HepG2 (cell line): ENCODE measurements around the gene POLDIP3. TPM values are rescaled to one million over a fixed set of nuclear protein-coding genes. Genes with fewer than 3 reads are reported as not detected.

ENCODE experiments used
- ATAC-seq: fragments of 200-7000 bp; cut with Tn5 transposase; 3 replicates; pipeline ENCODE4 v1.9.1; 2020; ENCODE audit warnings: mild to moderate bottlenecking, moderate library complexity
- BruUV-seq: library from RNA; stranded (reverse); fragments of 400-500 nt; replicated peaks from 2 replicates; lab custom pipeline; 2021; lab: Mats Ljungman, UMichigan
- CTCF ChIA-PET: fragments of 300-600 bp; formaldehyde crosslinking; extraction: SDS; loops from one replicate; lab custom pipeline; 2021; ENCODE audit warnings: low total read pairs, inconsistent platforms, low intra/inter-chr PET ratio; lab: Yijun Ruan, JAX
- POLR2A ChIA-PET: fragments of 350-600 bp; sonication (Branson Sonifier 250); formaldehyde crosslinking; loops from one replicate; lab custom pipeline; 2020; ENCODE audit warnings: antibody characterized with exemption, inconsistent platforms; lab: Yijun Ruan, JAX
- DNase-seq: peaks from one replicate; pipeline ENCODE4 v3.0.0-alpha.2; 2015; ENCODE audit warnings: low spot score
- FAIRE-seq: peaks from 3 replicates; lab custom pipeline; 2011; peaks lifted over from hg19 to GRCh38; lab: Jason Lieb, UNC
- H2AFZ ChIP-seq: one replicate; pipeline ENCODE4 v1.6.1; 2011; ENCODE audit warnings: low read length, inconsistent platforms
- H3K27ac ChIP-seq: fragments of 300-600 bp; 3 replicates; pipeline ENCODE4 v1.8.0; 2011; ENCODE audit warnings: mixed run types, mild to moderate bottlenecking, mixed read lengths, low read length, inconsistent platforms; ENCODE audit not compliant: insufficient read depth; ENCODE audit errors: extremely low read length
- H3K27me3 ChIP-seq, 2 experiments: fragments of 200-600 bp in 1 of 2; 2 replicates in 1 of 2; 3 replicates in 1 of 2; pipeline versions ENCODE4 v1.6.0 to v1.8.0; 2011; ENCODE audit warnings: low read length in 2 of 2, mild to moderate bottlenecking in 2 of 2, moderate library complexity in 2 of 2, inconsistent platforms in 1 of 2; ENCODE audit not compliant: insufficient read depth in 2 of 2, control insufficient read depth in 1 of 2
- H3K36me3 ChIP-seq, 2 experiments: fragments of 200-600 bp in 1 of 2; replicated peaks in 1 of 2; 2 replicates in 1 of 2; 3 replicates in 1 of 2; pipeline versions ENCODE4 v1.5.1 to v1.8.0; 2011; ENCODE audit warnings: low read length in 2 of 2, inconsistent platforms in 1 of 2; ENCODE audit not compliant: insufficient read depth in 2 of 2, control insufficient read depth in 1 of 2
- H3K4me1 ChIP-seq: 2 replicates; pipeline ENCODE4 v1.5.1; 2012; ENCODE audit warnings: low read length, inconsistent platforms; ENCODE audit not compliant: insufficient read depth
- H3K4me2 ChIP-seq: 2 replicates; pipeline ENCODE4 v1.6.0; 2011; ENCODE audit warnings: low read depth, low read length, inconsistent platforms
- H3K4me3 ChIP-seq, 3 experiments: fragments of 200-600 bp in 1 of 3; sonication (generic), shearing (Covaris generic) in 1 of 3; replicated peaks in 1 of 3; 2 replicates each; pipeline ENCODE4 v1.5.1; 2011 to 2016; ENCODE audit warnings: low read length in 3 of 3, inconsistent platforms in 2 of 3, low read depth in 2 of 3, mild to moderate bottlenecking in 2 of 3, control low read depth in 1 of 3, mixed read lengths in 1 of 3; ENCODE audit not compliant: insufficient read depth in 1 of 3
- H3K79me2 ChIP-seq: one replicate; pipeline ENCODE4 v1.6.1; 2011; ENCODE audit warnings: low read length, inconsistent platforms; ENCODE audit not compliant: insufficient read depth
- H3K9ac ChIP-seq: 2 replicates; pipeline ENCODE4 v1.6.0; 2011; ENCODE audit warnings: mild to moderate bottlenecking, low read depth, low read length, inconsistent platforms; ENCODE audit not compliant: insufficient read depth
- H3K9me3 ChIP-seq: 2 replicates; pipeline ENCODE4 v1.5.1; 2012; ENCODE audit warnings: mild to moderate bottlenecking, low read length
- H4K20me1 ChIP-seq: 2 replicates; pipeline ENCODE4 v1.6.0; 2011; ENCODE audit warnings: inconsistent platforms, mild to moderate bottlenecking, low read length, moderate library complexity; ENCODE audit not compliant: insufficient read depth
- ASH2L ChIP-seq: fragments of 300-600, 200-600 bp; sonication (generic); IDR thresholded peaks from 2 replicates; pipeline ENCODE4 v1.7.0; 2017; ENCODE audit warnings: low read depth, mild to moderate bottlenecking, moderate library complexity, mixed read lengths, low read length; ENCODE audit not compliant: insufficient read length
- BCL6 ChIP-seq: IDR thresholded peaks from 2 replicates; pipeline ENCODE4 v1.6.1; 2016; ENCODE audit warnings: missing genetic modification reagents, missing compliant biosample characterization
- ERF ChIP-seq: IDR thresholded peaks from 2 replicates; pipeline ENCODE4 v1.6.1; 2018; ENCODE audit warnings: missing biosample characterization, missing genetic modification reagents
- GFI1 ChIP-seq: sonication (generic); formaldehyde crosslinking; IDR thresholded peaks from 2 replicates; pipeline ENCODE4 v1.5.0; 2020; ENCODE audit warnings: missing genetic modification reagents, mild to moderate bottlenecking, borderline replicate concordance
- HNRNPL ChIP-seq: fragments of 200-400 bp; formaldehyde crosslinking; IDR thresholded peaks from 2 replicates; pipeline ENCODE4 v1.6.1; 2017; ENCODE audit warnings: mild to moderate bottlenecking, low read depth, low read length
- IRF2 ChIP-seq: IDR thresholded peaks from 2 replicates; pipeline ENCODE4 v1.6.1; 2018; ENCODE audit warnings: missing genetic modification reagents, missing compliant biosample characterization
- MED1 ChIP-seq: sonication (generic); formaldehyde crosslinking; IDR thresholded peaks from 2 replicates; pipeline ENCODE4 v1.4.0; 2020; ENCODE audit warnings: missing genetic modification reagents
- MED8 ChIP-seq: sonication (generic); formaldehyde crosslinking; IDR thresholded peaks from 2 replicates; pipeline ENCODE4 v1.8.1; 2023; ENCODE audit warnings: mild to moderate bottlenecking, missing genetic modification reagents; ENCODE audit not compliant: insufficient replicate concordance
- SP4 ChIP-seq: sonication (generic); formaldehyde crosslinking; IDR thresholded peaks from 2 replicates; pipeline ENCODE4 v1.8.1; 2023; ENCODE audit warnings: mild to moderate bottlenecking, missing genetic modification reagents
- SRSF4 ChIP-seq: fragments of 200-400 bp; formaldehyde crosslinking; IDR thresholded peaks from one replicate; pipeline ENCODE4 v1.6.1; 2018; ENCODE audit warnings: mild to moderate bottlenecking, low read depth, low read length, moderate library complexity; ENCODE audit not compliant: poor library complexity, severe bottlenecking
- SYNCRIP ChIP-seq: fragments of 200-400 bp; formaldehyde crosslinking; IDR thresholded peaks from 2 replicates; pipeline ENCODE4 v1.6.1; 2018; ENCODE audit warnings: mild to moderate bottlenecking, low read depth, low read length; ENCODE audit not compliant: insufficient read depth
- TCF12 ChIP-seq, 2 experiments: fragments of 450-650 bp in 1 of 2; sonication (generic) in 1 of 2; formaldehyde crosslinking in 1 of 2; IDR thresholded peaks; 2 replicates each; pipeline versions ENCODE4 v1.6.1 to v1.8.0; 2017 to 2022; ENCODE audit warnings: antibody characterized with exemption in 1 of 2, mild to moderate bottlenecking in 1 of 2, missing genetic modification reagents in 1 of 2, moderate library complexity in 1 of 2
- THAP11 ChIP-seq: IDR thresholded peaks from 2 replicates; pipeline ENCODE4 v1.6.1; 2016; ENCODE audit warnings: missing biosample characterization, missing genetic modification reagents
- ZC3H13 ChIP-seq: sonication (generic); formaldehyde crosslinking; IDR thresholded peaks from 2 replicates; pipeline ENCODE4 v1.8.1; 2023; ENCODE audit warnings: mild to moderate bottlenecking, missing genetic modification reagents, moderate library complexity
- ZFP36L1 ChIP-seq: sonication (generic); formaldehyde crosslinking; IDR thresholded peaks from 2 replicates; pipeline ENCODE4 v1.8.0; 2022; ENCODE audit warnings: mild to moderate bottlenecking, missing genetic modification reagents, moderate library complexity
- ZNF572 ChIP-seq: sonication (generic); formaldehyde crosslinking; IDR thresholded peaks from 2 replicates; pipeline ENCODE4 v1.5.1; 2020; ENCODE audit warnings: mild to moderate bottlenecking, missing genetic modification reagents
- WGBS: methylation state at CpG from one replicate; pipeline ENCODE4 v1.1.6; 2017; ENCODE audit warnings: low lambda C conversion rate; 5-methylcytosine and 5-hydroxymethylcytosine counted together
- in situ Hi-C: cut with HindIII; loops from 2 replicates; pipeline ENCODE4 v1.10.0; 2017; ENCODE audit warnings: low pct_unique_long_range_greater_than_20kb; ENCODE audit not compliant: extremely low pct_ligation_motif_present
- intact Hi-C: fragments of 100-400 bp; cut with micrococcal nuclease; formaldehyde crosslinking; loops from one replicate; pipeline ENCODE4 v1.10.0; 2022; ENCODE audit not compliant: unreplicated experiment
- polyA plus RNA-seq, 8 experiments: library from polyadenylated mRNA; depleted of rRNA in 3 of 8; stranded (reverse) in 7 of 8; unstranded in 1 of 8; fragments of >200 nt; fragmentation: Illumina TruSeq in 4 of 8; extraction: Trizol in 4 of 8; gene quantifications; 2 replicates each; pipeline versions ENCODE4 v1.2.1 to v1.2.3, GENCODE V29; 2011 to 2016; ENCODE audit warnings: low read depth in 4 of 8, missing spikeins in 1 of 8, mixed read lengths in 1 of 8; ENCODE audit not compliant: insufficient read depth in 1 of 8
- total RNA-seq, 5 experiments: library from RNA; depleted of rRNA; stranded (reverse); fragments of >200 nt; fragmentation: Illumina TruSeq; extraction: Trizol; gene quantifications; 2 replicates each; pipeline ENCODE4 v1.2.3, GENCODE V29; 2016; ENCODE audit warnings: low read depth in 1 of 5
- TF ChIP-seq, protein P1 (sequence below): sonication (generic); formaldehyde crosslinking; IDR thresholded peaks from 2 replicates; pipeline ENCODE4 v1.5.1; 2020; ENCODE audit warnings: mild to moderate bottlenecking, missing genetic modification reagents, moderate library complexity

The POLDIP3 gene
- total and polyA plus RNA-seq, 2 of the 13 experiments (the other 11 are each of a cell fraction or from before 2014, with no cell fraction given), result 45.8 to 47.4 TPM

DNA sequence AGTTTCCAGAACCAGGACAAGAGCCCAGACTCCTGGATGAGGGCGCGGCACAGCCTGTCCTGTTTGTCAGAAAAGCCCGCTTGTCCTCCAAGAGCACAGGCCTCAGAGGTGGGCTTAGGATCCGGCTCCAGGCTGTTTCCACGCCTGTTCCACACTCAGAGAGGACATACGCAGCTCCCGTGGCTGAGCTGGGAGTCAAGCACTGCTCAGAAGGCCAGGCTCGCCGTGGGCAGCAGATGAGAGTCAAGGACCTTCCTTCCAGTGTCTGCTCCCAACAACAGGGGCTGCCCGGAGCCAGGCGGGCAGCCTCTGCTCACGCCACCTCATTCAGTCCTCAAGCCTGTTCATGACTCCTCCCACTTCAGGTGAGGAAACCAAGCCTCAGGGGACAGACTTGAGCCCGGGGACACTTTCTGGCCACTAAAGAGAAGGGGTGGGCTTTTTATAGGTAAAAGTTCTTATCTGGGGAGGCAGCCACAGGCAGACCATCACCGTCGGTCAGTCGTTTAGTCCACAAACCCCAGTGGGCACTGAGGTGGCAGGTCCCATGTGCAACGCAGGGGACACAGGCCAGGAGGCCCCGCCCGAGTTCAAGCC is 30.8 kb upstream of the POLDIP3 start (continued):
- TF ChIP-seq SRSF4 (no peak), THAP11 (0 out of 2 replicates have a peak, but pooled peaks have one; percentile 6), ZFP36L1 (no peak)

DNA sequence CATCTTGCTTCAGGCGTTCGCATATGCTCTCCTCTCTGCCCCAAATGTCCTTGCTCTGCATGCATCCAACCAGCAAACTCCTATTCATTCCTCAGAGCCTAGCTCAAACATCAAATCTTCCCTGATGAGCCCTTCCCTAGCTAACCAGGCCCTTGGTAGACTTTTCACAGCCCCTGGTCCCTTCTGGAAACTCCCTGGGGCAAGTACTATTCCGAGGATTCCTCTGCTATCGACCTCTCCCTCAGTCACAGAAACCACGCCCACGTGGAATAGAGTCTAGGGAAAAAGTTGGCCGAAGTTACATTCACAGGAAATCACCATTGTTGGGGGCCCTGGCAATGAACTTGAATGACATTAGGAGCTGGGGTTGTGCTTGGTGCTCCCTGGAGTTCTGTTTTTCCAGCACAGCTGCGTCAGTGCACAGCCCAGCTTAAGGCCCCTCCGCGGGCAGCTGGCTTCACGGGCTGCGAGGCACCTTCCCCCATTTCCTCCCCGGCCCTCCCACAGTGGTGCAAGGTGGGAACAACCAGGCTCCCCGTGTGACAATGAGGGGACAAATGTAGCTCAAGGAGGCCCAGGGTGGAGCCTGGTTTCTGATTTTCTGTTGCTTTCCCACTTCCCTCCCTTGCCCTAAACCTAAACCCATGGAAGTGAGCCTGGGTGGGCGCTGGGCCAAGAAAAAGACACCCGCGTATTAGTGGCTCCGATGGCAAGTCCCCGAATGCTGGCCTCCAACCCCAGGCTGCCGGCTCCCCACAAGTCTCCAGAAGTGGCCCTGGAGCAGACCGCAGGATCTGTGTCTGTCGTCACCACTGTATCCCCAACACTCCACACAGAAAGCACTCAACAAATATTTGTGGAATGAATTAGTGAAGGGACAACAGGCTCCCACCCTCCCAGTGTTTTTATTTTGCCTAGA is 30.0 kb upstream of the POLDIP3 start:
- Histone ChIP-seq H4K20me1 (peaks cover 14% of the 10 kb centered on the region; the same call in 1 of the 2 replicates), H3K4me1 (peaks cover 89% of the 10 kb centered on the region), H3K27me3 (no peaks in the 10 kb centered on the region; a peak in 1 of 5 replicates), H3K9me3 (no peaks in the 10 kb centered on the region), H3K4me2 (peak overlapping the region; percentile 96), H3K9ac (peak overlapping the region; percentile 98), H3K79me2 (peaks cover 80% of the 10 kb centered on the region), H3K4me3 (peak overlapping the region; percentile 11 to 100 (median 18); a peak in 3 of 6 replicates), H3K27ac (peak overlapping the region; percentile 88), H2AFZ (no peak overlapping the region), H3K36me3 (no peaks in the 10 kb centered on the region; a peak in 2 of 5 replicates)
- CTCF ChIA-PET, result no interaction called here
- WGBS, result 43% methylated on average over 13 of the region's 22 CpGs
- in situ Hi-C loops (no loop called here), intact Hi-C loops (loop anchor here (10.0 kb wide), 2 partner anchors 160 to 210 kb away; partner anchors contain the start of gene ARFGAP3)
- no peak for FAIRE-seq
- DNase-seq, result no peak
- BruUV-seq, result no TSS peak
- POLR2A ChIA-PET, result interaction anchor here (0.7 to 4.9 kb wide), 3 partner anchors 14 to 30 kb away, joined by 3 to 54 read pairs (median 20); partner anchors contain the start of gene POLDIP3
- ATAC-seq, result no peak
- 0 out of 2 replicates have a peak, but pooled peaks have one; percentile 15 for TF ChIP-seq ERF (CRISPR knock-in tag)
- TF ChIP-seq MED8, result peak; percentile 34
- TF ChIP-seq MED1 (CRISPR knock-in tag), result peak; percentile 60
- TF ChIP-seq SYNCRIP, result no peak
- peak; percentile 69 for TF ChIP-seq BCL6
- peak; percentile 30 for TF ChIP-seq ASH2L
- peak; percentile 57; the same call in 1 of the 2 replicates for TF ChIP-seq ZNF572 (CRISPR knock-in tag)
- no peak for TF ChIP-seq TCF12 (IDR thresholded peaks at IDR 0.05)
- TF ChIP-seq TCF12 (CRISPR knock-in tag; IDR thresholded peaks at IDR 0.05), result 0 out of 2 replicates have a peak, but pooled peaks have one; percentile 50
- peak; percentile 55; the same call in 1 of the 2 replicates for TF ChIP-seq SP4 (CRISPR knock-in tag)
- 0 out of 2 replicates have a peak, but pooled peaks have one; percentile 39 for TF ChIP-seq GFI1 (CRISPR knock-in tag)
- peak; percentile 41; the same call in 1 of the 2 replicates for TF ChIP-seq IRF2 (CRISPR knock-in tag)
- TF ChIP-seq, protein P1, sequence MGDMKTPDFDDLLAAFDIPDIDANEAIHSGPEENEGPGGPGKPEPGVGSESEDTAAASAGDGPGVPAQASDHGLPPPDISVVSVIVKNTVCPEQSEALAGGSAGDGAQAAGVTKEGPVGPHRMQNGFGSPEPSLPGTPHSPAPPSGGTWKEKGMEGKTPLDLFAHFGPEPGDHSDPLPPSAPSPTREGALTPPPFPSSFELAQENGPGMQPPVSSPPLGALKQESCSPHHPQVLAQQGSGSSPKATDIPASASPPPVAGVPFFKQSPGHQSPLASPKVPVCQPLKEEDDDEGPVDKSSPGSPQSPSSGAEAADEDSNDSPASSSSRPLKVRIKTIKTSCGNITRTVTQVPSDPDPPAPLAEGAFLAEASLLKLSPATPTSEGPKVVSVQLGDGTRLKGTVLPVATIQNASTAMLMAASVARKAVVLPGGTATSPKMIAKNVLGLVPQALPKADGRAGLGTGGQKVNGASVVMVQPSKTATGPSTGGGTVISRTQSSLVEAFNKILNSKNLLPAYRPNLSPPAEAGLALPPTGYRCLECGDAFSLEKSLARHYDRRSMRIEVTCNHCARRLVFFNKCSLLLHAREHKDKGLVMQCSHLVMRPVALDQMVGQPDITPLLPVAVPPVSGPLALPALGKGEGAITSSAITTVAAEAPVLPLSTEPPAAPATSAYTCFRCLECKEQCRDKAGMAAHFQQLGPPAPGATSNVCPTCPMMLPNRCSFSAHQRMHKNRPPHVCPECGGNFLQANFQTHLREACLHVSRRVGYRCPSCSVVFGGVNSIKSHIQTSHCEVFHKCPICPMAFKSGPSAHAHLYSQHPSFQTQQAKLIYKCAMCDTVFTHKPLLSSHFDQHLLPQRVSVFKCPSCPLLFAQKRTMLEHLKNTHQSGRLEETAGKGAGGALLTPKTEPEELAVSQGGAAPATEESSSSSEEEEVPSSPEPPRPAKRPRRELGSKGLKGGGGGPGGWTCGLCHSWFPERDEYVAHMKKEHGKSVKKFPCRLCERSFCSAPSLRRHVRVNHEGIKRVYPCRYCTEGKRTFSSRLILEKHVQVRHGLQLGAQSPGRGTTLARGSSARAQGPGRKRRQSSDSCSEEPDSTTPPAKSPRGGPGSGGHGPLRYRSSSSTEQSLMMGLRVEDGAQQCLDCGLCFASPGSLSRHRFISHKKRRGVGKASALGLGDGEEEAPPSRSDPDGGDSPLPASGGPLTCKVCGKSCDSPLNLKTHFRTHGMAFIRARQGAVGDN (CRISPR knock-in tag), result peak; percentile 49
- TF ChIP-seq ZC3H13 (CRISPR knock-in tag), result 0 out of 2 replicates have a peak, but pooled peaks have one; percentile 31
- no peak for TF ChIP-seq HNRNPL
